ENCODE results near the gene FAM184B.

DNA sequence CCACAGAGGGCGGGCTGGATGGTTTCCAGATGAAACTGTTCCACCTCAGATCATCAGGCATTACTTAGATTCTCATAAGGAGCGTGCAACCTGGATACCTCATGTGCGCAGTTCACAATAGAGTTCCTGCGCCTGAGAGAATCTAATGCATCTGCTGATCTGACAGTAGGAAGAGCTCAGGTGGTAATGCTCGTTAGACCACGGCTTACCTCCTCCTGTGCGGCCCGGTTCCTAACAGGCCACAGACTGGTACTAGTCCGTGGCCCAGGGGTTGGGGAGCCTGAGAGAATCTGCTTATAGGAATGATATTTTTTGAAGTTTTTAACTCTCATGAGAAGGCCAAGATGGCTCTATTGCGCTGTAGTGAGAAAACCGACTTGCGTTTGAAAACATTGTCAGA, 34.7 kb upstream of the FAM184B start:
- TF ChIP-seq, protein P1, sequence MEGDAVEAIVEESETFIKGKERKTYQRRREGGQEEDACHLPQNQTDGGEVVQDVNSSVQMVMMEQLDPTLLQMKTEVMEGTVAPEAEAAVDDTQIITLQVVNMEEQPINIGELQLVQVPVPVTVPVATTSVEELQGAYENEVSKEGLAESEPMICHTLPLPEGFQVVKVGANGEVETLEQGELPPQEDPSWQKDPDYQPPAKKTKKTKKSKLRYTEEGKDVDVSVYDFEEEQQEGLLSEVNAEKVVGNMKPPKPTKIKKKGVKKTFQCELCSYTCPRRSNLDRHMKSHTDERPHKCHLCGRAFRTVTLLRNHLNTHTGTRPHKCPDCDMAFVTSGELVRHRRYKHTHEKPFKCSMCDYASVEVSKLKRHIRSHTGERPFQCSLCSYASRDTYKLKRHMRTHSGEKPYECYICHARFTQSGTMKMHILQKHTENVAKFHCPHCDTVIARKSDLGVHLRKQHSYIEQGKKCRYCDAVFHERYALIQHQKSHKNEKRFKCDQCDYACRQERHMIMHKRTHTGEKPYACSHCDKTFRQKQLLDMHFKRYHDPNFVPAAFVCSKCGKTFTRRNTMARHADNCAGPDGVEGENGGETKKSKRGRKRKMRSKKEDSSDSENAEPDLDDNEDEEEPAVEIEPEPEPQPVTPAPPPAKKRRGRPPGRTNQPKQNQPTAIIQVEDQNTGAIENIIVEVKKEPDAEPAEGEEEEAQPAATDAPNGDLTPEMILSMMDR (IDR thresholded peaks at IDR 0.05), result no peak
- no peak for TF ChIP-seq POLR2A (IDR thresholded peaks at IDR 0.05)

Data from lower leg skin (tissue), 3 donors.